ENCODE results near the gene TUBB3. TPM values are rescaled to one million over a fixed set of nuclear protein-coding genes. Genes with fewer than 3 reads are reported as not detected.

The TUBB3 gene
- total RNA-seq, 1 donor from 2014 or later = 459 TPM

DNA sequence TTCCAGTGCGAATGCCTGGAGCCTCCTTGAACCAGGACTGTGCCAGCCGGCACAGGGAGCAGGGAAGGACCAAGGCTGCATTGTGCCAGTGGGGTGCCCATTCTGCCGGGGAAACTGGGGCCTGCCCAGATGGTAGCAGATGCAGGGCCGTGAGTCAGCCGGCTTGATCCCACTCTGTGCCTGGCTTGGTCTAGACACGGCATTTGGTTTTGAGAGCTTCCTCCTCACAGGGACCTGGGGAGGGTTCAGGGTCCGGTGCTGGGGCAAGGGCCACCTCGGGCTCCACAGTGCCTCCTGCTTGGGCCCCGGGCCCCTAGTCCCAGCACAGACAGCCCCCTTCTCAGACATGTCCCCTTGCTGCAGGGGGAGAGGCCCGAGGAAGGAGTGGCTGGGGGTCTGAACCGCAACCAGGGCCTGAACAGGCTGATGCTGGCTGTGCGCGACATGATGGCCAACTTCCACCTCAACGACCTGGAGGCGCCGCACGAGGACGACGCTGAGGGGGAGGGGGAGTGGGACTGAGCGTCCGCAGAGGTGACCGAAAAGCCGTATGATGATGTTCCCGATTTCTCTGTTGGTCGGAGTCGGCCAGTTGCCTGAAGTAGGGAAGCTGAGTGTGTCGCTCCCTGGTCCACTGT is 12.3 kb upstream of the TUBB3 start:
- H3K9me3 Mint-ChIP-seq (ENCODE audit: unreplicated experiment) = no peaks in the 10 kb centered on the region
- peaks cover 6% of the 10 kb centered on the region for H3K36me3 ChIP-seq (ENCODE audit: insufficient read depth, low read length)
- H3K27ac Mint-ChIP-seq (ENCODE audit: unreplicated experiment) = peak overlapping the region; percentile 41

GRCh38 chr16:89911375-89911774 is 11.8 kb upstream of the TUBB3 start:
- Mint-ChIP-seq H3K27ac (ENCODE audit: unreplicated experiment) (no peak overlapping the region), H3K27me3 (ENCODE audit: low read depth, unreplicated experiment) (no peaks in the 10 kb centered on the region), H3K4me1 (ENCODE audit: low read depth, unreplicated experiment) (peaks cover 2% of the 10 kb centered on the region), H3K9me3 (ENCODE audit: unreplicated experiment) (no peaks in the 10 kb centered on the region), H3K36me3 (ENCODE audit: low read depth, unreplicated experiment) (peaks cover 16% of the 10 kb centered on the region), H3K4me3 (ENCODE audit: unreplicated experiment) (no peak overlapping the region)
- no peak overlapping the region for H3K4me3 ChIP-seq (ENCODE audit: insufficient read depth, low read depth, low read length)
- no peak for TF ChIP-seq EZH2 (IDR thresholded peaks at IDR 0.05; ENCODE audit: insufficient read depth, low read length)
- no peak for TF ChIP-seq CTCF (IDR thresholded peaks at IDR 0.05; ENCODE audit: insufficient read depth, low read depth, low read length)
- no peak overlapping the region for H3K9ac ChIP-seq (ENCODE audit: low read length)
- H4K20me1 ChIP-seq (ENCODE audit: insufficient read depth, low read length) = peaks cover 49% of the 10 kb centered on the region
- H3K27me3 ChIP-seq (ENCODE audit: insufficient read depth, low read length) = no peaks in the 10 kb centered on the region
- H3K4me2 ChIP-seq (ENCODE audit: low read length) = no peak overlapping the region
- H3K4me1 ChIP-seq (ENCODE audit: insufficient read depth, low read length) = peaks cover 12% of the 10 kb centered on the region
- H3K79me2 ChIP-seq (ENCODE audit: insufficient read depth, low read length) = no peaks in the 10 kb centered on the region
- H3K27ac ChIP-seq (ENCODE audit: low read depth, low read length) = no peak overlapping the region
- no peak overlapping the region for H2AFZ ChIP-seq (ENCODE audit: low read depth, low read length)
- DNase-seq (ENCODE audit: low read depth) = no peak
- H3K36me3 ChIP-seq (ENCODE audit: insufficient read depth, low read length) = peaks cover 2% of the 10 kb centered on the region
- peaks cover 3% of the 10 kb centered on the region for H3K9me3 ChIP-seq (ENCODE audit: insufficient read depth, low read depth, low read length)
- no peak for FAIRE-seq

More for the DNA sequence above, 12.3 kb upstream of the TUBB3 start:
- H2AFZ ChIP-seq (ENCODE audit: low read depth, low read length) = no peak overlapping the region
- no peak for FAIRE-seq
- no peak overlapping the region for H3K4me2 ChIP-seq (ENCODE audit: low read length)
- peaks cover 2% of the 10 kb centered on the region for H3K4me1 Mint-ChIP-seq (ENCODE audit: low read depth, unreplicated experiment)
- peaks cover 3% of the 10 kb centered on the region for H3K9me3 ChIP-seq (ENCODE audit: insufficient read depth, low read depth, low read length)
- no peak overlapping the region for H3K27ac ChIP-seq (ENCODE audit: low read depth, low read length)
- H3K4me1 ChIP-seq (ENCODE audit: insufficient read depth, low read length) = peaks cover 12% of the 10 kb centered on the region
- H3K4me3 ChIP-seq (ENCODE audit: insufficient read depth, low read depth, low read length) = no peak overlapping the region
- H3K4me3 Mint-ChIP-seq (ENCODE audit: unreplicated experiment) = no peak overlapping the region
- H3K79me2 ChIP-seq (ENCODE audit: insufficient read depth, low read length) = no peaks in the 10 kb centered on the region
- TF ChIP-seq EZH2 (IDR thresholded peaks at IDR 0.05; ENCODE audit: insufficient read depth, low read length) = no peak
- no peak for TF ChIP-seq CTCF (IDR thresholded peaks at IDR 0.05; ENCODE audit: insufficient read depth, low read depth, low read length)
- H3K36me3 Mint-ChIP-seq (ENCODE audit: low read depth, unreplicated experiment) = peaks cover 20% of the 10 kb centered on the region
- no peaks in the 10 kb centered on the region for H3K27me3 Mint-ChIP-seq (ENCODE audit: low read depth, unreplicated experiment)
- H4K20me1 ChIP-seq (ENCODE audit: insufficient read depth, low read length) = peaks cover 52% of the 10 kb centered on the region
- no peak overlapping the region for H3K9ac ChIP-seq (ENCODE audit: low read length)
- DNase-seq (ENCODE audit: low read depth) = no peak
- no peaks in the 10 kb centered on the region for H3K27me3 ChIP-seq (ENCODE audit: insufficient read depth, low read length)

DNA sequence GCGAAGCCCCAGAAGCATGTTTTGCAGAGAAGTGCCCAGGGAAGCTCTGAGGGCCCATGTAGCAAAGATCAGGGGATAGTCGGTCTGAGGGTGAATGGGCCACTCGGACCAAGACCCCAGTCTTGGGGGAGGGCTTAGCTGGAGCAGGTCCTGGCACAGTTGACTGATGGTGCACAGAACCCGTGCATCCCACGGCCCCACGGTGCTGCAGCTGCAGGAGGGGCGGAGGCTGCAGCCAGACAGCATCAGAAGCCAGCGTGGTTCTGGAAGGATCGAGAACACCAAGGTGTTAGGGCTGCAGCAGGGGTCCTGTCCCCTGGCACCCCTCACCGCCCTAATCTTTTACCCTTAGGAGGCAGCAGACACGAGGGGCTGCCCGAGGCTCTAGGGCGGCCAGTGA is 11.0 kb upstream of the TUBB3 start:
- no peak overlapping the region for H3K4me2 ChIP-seq (ENCODE audit: low read length)
- H3K4me3 Mint-ChIP-seq (ENCODE audit: unreplicated experiment) = peak overlapping the region; percentile 40
- H3K79me2 ChIP-seq (ENCODE audit: insufficient read depth, low read length) = no peaks in the 10 kb centered on the region
- no peaks in the 10 kb centered on the region for H3K27me3 Mint-ChIP-seq (ENCODE audit: low read depth, unreplicated experiment)
- H3K27ac ChIP-seq (ENCODE audit: low read depth, low read length) = no peak overlapping the region
- H3K36me3 ChIP-seq (ENCODE audit: insufficient read depth, low read length) = no peaks in the 10 kb centered on the region
- peaks cover 13% of the 10 kb centered on the region for H3K36me3 Mint-ChIP-seq (ENCODE audit: low read depth, unreplicated experiment)
- no peak overlapping the region for H3K27ac Mint-ChIP-seq (ENCODE audit: unreplicated experiment)
- no peaks in the 10 kb centered on the region for H3K27me3 ChIP-seq (ENCODE audit: insufficient read depth, low read length)
- H3K9me3 ChIP-seq (ENCODE audit: insufficient read depth, low read depth, low read length) = no peaks in the 10 kb centered on the region
- DNase-seq (ENCODE audit: low read depth) (no peak), FAIRE-seq (no peak)
- H3K4me3 ChIP-seq (ENCODE audit: insufficient read depth, low read depth, low read length) = no peak overlapping the region
- peaks cover 12% of the 10 kb centered on the region for H3K4me1 ChIP-seq (ENCODE audit: insufficient read depth, low read length)
- peaks cover 2% of the 10 kb centered on the region for H3K4me1 Mint-ChIP-seq (ENCODE audit: low read depth, unreplicated experiment)
- no peak overlapping the region for H3K9ac ChIP-seq (ENCODE audit: low read length)
- H4K20me1 ChIP-seq (ENCODE audit: insufficient read depth, low read length) = peaks cover 49% of the 10 kb centered on the region
- H3K9me3 Mint-ChIP-seq (ENCODE audit: unreplicated experiment) = no peaks in the 10 kb centered on the region
- H2AFZ ChIP-seq (ENCODE audit: low read depth, low read length) = no peak overlapping the region
- TF ChIP-seq EZH2 (IDR thresholded peaks at IDR 0.05; ENCODE audit: insufficient read depth, low read length) (no peak), CTCF (IDR thresholded peaks at IDR 0.05; ENCODE audit: insufficient read depth, low read depth, low read length) (no peak)
